SKM-1 (cell line): ENCODE measurements around the gene ECM1.

ENCODE experiments used
- DNase-seq: peaks from one replicate; lab custom pipeline; 2025; ENCODE audit not compliant: unreplicated experiment; lab: John Stamatoyannopoulos, UW

The ECM1 gene

DNA sequence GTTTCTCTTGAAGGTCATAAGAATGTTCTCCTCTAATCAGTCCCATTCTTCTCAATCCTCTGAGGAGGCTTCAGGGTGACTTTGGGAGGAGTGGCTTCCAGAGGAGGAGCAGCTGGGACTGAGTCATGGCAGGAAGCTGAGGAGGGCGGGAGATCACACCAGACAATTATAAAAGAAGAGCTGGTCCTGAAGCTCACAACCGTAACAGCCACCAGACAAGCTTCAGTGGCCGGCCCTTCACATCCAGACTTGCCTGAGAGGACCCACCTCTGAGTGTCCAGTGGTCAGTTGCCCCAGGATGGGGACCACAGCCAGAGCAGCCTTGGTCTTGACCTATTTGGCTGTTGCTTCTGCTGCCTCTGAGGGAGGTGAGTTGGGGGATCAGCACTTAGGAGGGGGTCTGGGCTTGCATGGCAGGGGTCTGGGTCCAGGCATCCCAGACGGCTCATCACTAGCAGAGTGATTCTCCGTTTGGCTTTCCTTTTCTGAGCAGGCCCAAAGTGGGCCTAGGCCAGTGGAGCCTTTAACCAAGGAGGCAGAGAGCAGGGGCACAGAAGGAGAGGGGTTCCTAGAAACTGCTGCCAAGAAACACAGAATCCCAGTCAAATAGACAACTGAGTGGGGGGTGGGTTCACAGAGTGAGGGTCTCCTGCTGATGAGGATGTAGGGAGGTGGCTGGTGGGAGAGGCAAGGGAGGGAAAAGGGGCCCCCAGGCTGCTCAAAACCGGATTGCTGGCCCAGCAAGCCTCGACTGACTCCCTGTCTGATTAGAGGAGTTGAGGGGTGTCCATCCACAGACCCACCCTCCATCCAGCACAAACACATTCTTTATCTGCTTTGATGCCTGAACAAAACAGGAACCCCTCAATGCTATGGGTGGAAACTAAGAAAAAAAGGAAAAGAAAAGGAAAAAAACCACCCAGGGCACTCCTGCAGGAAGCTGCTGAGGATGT is at the start of gene ECM1:
Gene ECM1, plus strand, starts transcription at position 198 of the 953 bp plus-strand sequence. Its CDS starts 101 bp downstream, at position 299.
- DNase-seq = no peak

DNA sequence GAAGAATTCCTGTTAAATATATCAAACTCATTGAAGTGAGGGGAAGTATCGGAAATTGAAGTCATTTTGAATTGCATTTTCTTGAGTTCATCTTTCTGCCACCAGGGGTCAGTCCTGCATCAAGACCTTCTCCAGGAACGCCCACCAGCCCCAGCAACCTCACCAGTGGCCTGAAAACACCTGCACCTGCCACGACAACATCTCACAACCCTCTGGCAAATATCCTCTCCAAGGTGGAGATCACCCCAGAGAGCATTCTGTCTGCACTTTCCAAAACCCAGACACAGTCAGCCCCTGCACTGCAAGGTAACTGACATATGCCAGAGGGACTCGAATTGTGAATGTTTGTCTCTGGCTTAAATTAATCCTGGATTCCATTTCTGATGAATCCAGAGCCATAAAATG is 43.5 kb upstream of the ECM1 start:
- peak; percentile 84 for DNase-seq

DNA sequence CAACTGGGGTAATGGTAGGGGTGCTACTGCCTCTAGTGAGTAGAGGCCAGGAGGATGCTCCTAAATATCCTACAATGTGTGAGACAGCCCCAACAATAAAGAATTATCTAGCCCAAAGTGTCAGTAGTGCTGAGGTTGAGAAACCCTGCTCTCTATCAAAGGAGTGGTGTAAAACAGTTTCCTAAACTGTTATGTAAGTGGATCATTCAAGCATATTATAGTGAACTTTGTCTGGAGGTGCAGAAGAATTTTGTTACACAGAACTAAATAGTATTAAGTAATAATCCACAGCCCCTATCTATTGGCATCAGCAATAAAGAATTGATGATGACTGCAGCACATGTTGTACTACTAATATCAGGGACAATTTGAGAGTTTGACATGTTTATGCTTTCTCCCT is 40.9 kb upstream of the ECM1 start:
- no peak for DNase-seq

DNA sequence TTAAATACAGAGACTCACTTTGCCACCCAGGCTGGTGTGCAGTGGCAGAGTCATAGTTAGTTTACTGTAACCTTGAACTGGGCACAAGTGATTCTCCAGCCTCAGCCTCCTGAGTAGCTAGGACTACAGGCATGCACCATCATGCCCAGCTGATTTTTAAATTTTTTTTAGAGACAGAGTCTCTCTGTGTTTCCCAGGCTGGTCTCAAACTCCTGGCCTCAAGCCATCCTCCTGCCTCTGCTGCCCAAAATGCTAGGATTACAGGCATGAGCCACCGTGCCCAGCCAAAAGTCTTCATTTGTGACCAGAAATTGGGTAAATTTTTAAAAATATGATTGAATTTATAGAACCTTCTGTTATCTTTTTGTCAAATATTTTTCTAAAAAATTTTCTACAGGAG is 38.6 kb upstream of the ECM1 start:
- DNase-seq = no peak

DNA sequence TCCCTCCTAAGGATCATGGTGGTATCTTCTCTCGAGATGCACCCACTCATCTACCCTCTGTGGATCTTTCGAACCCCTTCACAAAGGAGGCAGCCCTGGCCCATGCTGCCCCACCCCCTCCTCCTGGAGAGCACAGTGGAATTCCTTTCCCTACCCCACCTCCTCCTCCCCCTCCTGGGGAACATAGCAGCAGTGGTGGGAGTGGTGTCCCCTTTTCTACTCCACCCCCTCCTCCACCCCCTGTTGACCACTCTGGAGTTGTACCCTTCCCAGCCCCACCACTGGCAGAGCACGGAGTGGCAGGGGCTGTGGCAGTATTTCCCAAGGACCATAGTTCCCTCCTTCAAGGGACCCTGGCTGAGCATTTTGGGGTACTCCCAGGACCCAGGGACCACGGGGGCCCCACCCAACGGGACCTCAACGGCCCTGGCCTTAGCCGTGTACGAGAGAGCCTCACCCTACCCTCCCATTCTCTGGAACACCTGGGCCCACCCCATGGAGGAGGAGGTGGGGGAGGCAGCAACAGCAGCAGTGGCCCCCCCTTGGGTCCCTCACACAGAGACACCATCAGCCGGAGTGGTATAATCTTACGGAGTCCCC is 35.2 kb upstream of the ECM1 start:
- DNase-seq = no peak

DNA sequence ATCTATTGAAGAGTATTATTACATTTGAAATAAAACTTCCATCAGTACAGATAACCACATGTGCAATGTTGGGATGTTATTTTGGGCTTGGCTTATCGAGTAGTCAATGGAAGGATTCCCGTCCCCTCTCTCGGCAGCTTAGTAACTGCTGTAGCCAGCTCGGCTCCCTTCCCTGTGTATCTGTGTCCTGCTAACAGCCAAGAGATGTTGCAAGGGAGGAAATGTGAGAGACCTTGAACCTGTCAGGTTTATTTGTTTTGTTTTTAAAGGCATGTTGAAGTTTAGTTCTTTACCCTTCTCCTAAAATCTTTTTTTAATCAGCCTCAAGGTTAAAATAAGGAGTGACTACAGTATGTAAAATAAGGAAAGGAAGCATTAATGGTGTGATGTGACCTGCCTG is 34.2 kb upstream of the ECM1 start:
- DNase-seq = no peak

DNA sequence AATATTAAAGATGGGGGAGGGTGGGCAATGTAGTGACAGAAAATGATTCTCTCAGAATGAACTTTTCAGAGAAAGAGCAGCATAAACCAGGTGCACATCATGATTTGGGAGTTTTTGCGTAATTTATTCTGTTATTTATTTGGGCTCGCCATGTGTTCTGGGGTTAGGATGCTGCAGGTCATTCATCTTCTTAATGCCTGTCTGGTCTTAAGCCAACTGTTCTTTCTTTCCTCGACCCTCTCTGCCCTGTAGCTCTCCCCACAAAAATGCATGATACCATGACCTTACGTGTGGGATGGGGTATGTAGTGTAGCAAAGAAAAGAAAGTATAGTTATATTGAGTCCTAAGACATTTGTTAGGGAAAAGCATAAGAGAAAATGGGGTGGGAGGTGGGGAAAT is 33.0 kb upstream of the ECM1 start:
- no peak for DNase-seq

DNA sequence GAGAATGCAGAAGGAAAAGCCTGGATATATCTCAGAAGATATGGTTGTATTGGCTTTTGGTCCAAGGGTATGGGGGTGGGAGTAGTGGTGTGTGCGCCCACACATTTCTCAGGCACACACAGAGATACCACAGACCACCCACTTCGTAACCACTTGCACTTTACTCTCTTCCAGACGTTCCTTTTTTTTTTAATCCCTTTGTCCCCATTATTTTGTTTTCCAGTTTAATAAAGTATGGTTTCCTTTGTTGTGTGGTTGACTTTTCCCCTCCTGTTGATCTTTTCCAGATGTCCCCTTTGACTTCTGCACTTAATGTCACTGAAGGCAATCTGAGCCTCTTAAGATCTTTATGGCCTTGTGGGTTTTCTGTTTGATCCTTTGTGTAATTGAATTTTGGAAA is 31.2 kb upstream of the ECM1 start:
- no peak for DNase-seq

DNA sequence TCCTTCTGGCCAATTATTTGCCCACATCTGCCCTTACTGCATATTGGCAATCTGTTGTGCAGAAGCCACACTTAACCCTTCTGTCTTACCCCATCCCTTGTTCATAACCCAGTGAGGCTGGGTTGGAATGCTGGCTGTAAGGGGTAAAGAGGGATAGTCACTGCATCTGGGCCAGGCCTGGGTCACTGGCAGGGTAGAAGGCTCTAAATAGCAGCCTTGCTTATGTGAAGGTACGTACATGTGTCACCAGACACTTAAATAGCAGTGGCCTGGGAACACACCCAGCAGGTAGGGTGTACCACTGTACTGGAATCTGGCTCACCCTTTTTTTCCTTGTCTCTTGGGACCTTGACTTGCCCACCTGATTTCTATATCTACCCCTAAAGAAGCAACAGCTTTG is 30.6 kb upstream of the ECM1 start:
- DNase-seq = no peak

DNA sequence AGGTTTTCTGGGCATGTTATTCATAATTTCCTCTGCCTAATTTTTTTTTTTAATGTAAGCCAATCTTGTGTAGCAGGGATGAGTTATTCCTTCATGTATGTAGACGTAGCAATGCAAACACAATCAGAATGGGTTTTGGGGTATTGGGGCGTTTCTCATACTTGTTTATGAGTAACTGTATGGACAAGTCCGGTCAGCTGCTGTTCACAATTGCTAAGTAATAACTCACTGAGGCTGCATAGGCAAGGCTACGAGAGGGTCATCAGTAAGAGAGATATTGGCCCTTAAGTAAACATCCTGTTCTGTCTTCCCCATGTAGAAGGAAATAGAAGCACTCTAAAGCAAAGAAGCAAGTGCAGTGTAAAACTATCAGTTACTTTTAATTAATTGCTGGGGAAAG is 30.2 kb upstream of the ECM1 start:
- no peak for DNase-seq

DNA sequence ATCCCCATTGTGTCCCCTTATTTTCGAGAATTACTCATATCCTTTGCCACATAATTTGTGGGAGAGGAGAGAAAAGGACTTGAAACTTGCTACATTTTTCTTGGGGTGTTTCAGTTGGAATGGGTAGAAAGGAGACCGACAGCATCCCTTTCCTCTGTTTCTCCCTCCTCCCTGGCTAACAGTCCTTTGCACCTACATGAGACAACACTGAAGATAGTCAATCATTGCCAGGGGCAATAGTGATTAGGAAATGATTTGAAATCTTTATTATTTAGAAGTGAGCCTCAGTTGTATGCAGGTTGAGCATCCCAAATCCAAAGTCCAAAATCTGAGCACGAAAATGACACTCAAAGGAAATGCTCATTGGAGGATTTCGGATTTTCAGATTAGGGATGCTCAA is 28.5 kb upstream of the ECM1 start:
- DNase-seq = no peak

DNA sequence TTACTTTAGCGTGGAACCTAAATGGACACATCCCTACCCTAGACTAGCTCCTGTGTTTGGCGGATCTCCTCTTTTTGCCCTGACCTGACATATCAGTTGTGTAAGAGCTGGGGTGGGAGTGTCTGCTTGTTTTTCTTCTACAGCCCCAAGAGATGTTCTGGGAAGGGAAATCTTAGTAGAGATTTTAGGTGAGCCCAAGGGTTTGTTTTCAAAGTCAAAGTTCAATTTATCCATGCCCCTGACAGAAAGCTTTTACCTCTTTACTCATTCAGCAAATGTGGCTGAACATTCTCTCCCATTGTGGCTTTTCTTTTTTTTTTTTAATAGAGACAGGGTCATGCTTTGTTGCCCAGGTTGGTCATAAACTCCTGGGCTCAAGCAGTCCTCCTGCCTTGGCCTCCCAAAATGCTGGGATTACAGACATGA is 28.0 kb upstream of the ECM1 start:
- DNase-seq = no peak

DNA sequence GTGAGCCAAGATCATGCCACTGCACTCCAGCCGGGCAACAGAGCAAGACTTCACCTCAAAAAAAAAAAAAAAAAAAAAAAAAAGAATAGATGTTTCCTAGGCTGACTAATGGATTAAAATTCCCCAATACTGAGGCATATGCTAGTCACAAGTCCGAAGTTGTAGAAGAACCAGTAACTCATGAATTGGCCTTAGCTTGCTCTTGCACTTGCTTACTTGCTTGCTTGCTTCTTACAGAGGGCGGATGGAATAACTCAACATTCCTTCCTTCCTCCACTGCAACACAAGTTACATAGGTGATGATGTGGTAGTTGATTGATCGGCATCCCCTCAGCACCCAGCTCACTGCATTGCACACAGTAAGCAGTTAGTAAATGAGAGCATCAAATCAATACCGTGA is 23.5 kb upstream of the ECM1 start:
- no peak for DNase-seq

DNA sequence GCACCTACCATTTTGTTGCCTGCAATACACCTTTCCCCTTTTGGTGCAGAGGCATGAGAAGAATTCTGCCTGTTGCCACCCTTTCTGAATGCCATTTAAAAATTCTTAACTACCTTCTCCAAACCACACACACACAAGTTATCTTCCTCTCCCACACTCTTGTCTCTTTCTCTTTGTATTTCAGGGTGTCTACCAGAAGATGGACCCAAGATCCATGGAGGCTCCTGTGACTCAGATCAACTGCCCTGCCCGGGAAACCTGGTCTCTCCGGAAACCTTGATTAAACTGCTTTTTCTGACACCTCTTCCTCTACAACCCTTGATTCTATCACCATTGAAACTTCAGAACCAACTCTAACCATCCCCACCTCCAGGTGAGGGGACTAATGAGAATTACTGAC is 23.0 kb upstream of the ECM1 start:
- DNase-seq = no peak

DNA sequence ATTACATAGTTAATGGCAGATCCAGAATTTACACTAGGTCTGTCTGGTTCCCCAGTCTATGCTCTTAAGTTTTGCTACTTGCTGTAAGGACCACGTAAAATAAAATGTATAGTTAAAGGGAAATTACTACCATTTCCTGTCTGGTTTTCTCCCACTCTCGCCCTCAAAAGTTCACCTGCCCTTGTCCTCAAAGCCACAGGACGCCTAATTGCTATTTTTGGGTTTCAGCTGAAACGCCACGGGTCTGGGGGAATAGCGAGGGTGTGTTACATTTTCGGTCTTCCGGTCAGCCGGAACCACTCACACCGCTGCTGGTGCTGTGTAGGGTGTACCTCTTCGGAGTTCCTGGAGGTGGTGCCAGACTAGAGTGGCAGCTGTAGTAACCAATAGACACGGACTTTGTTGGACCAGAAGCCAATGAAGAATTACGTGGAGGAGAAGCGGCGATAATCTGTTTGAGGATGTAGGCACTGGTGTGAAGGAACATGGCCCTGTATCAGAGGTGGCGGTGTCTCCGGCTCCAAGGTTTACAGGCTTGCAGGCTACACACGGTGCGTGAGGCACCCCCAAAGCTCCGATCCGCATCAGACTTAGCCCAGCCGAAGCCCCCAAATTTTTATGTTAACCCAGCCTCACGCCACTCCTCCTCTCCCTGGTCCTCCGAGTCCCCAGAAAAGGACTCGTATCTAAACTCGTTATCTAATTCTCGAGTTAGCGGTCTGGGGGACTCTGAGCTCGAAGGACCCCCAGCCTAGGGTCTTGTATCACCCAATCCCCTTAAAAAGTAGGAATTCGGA is 20.7 kb upstream of the ECM1 start, which contains the start of gene TARS2:
Gene TARS2, plus strand, starts transcription at position 454 of the 797 bp plus-strand sequence. Its CDS starts 32 bp downstream, at position 486.
- peak; percentile 100 for DNase-seq

DNA sequence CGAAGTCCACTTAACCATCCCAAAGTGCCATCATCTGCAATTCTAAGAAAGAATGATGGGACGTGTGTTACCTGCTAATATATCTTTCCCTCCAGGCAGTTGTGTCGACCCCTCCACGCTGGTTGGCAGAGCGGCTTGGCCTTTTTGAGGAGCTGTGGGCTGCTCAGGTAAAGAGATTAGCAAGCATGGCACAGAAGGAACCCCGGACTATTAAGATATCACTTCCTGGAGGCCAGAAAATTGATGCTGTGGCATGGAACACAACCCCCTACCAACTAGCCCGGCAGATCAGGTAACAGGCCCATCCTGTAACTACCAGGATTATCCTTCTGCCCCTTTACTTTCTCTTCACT is 20.2 kb upstream of the ECM1 start:
- DNase-seq = no peak

DNA sequence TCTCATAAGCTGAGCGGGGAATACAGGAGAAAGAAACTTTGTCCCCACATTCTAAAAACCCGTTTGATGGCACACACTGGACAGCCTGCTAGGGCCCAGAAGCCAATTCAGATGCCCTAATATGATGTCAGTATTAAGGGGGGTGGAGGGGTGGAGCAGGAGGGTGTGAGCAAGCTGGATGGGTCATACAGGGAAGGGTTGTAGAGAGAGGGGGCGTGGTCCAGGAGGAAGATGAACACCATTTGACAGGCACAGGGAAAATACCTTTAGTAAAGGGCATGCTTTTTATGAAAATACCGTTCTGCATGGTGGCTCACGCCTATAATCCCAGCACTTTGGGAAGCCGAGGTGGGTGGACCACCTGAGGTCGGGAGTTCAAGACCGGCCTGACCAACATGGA is 14.7 kb upstream of the ECM1 start:
- no peak for DNase-seq

DNA sequence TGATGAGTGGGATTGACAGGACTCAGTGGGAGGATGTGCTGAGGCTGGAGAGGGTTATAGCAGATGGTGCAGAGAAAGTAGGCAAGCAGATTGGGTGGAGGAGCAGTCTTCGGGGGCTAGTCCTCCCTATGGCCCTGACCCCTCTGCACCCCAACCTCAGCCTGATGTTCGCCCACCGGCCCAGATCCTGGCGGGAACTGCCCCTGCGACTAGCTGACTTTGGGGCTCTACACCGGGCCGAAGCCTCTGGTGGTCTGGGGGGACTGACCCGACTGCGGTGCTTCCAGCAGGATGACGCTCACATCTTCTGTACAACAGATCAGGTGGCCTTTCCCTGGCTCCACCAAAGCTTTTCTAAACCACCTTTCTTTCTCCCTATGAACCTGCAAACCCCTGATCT is 9.6 kb upstream of the ECM1 start:
- DNase-seq = no peak

DNA sequence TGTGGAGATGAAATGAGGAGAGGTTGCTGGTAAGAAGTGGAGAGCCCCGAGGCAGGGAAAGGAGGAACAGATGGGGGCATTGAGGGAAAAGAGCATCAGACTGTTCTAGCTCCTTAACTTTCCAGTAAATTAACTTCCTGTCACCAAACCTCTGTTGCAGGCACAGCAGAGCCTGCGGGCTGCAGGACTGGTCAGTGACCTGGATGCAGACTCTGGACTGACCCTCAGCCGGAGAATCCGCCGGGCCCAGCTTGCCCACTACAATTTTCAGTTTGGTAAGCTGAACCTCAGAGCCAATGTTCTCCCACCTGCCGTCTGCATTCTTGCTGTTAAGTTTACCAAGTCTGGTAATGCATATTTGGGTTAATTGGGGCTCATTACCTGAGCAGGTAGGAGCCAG is 2.5 kb upstream of the ECM1 start:
- DNase-seq = no peak

DNA sequence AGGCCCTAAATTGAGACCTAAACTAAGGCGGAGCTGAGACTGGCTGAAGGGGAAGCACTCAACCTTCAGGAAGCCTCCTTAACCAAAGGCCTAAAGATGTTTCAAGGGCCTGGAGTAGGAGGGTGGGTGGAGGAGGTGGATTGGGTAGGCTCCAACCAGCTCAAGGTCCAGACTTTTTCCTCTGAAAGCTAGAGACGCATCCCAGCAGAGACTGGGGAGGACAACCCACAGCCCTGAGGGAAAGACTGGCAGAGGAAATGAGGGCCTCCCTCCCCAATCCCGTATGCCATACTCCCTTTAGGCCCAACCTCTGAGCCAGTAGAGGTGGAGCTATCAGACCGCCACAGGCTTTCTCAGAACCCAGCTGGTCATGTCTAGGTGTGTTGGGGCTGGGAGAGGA is 1.1 kb downstream of the ECM1 start:
- DNase-seq = no peak

DNA sequence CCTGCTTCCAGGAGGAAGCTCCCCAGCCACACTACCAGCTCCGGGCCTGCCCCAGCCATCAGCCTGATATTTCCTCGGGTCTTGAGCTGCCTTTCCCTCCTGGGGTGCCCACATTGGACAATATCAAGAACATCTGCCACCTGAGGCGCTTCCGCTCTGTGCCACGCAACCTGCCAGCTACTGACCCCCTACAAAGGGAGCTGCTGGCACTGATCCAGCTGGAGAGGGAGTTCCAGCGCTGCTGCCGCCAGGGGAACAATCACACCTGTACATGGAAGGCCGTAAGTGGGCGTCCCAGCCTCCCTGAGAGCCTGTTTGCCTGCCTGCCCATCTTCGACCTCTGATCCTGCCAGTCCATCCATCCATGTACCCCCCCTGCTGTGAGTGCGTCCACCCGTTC is 3.6 kb downstream of the ECM1 start:
- DNase-seq = no peak
